ENCODE results near the gene ERVH48-1. TPM values are rescaled to one million over a fixed set of nuclear protein-coding genes. Genes with fewer than 3 reads are reported as not detected.

The ERVH48-1 gene
- total and polyA plus RNA-seq, 2 donors (not counting 3 experiments of a cell fraction or from before 2014, with no cell fraction given), result not detected

- POLR2A ChIA-PET, result no interaction called here
These were observed 39.8 kb upstream of the ERVH48-1 start for GRCh38 chr21:42965211-42965560.

GRCh38 chr21:42964546-42965210 lies 39.2 kb upstream of the ERVH48-1 start:
- ChIA-PET CTCF (no interaction called here), POLR2A (no interaction called here)
- no peaks in the 10 kb centered on the region for H3K4me1 ChIP-seq (ENCODE audit: control insufficient read depth, extremely low read depth, insufficient read depth, low read length)
- H4K20me1 ChIP-seq (replicated peaks; ENCODE audit: control insufficient read depth, extremely low read depth, insufficient read depth, low read length), result no peaks in the 10 kb centered on the region
- FAIRE-seq (no peak), DNase-seq (ENCODE audit: low read depth, low spot score) (no peak)
- BruUV-seq (replicated peaks), result no TSS peak
- no peak overlapping the region for H3K9ac ChIP-seq (replicated peaks; ENCODE audit: extremely low read depth, insufficient read depth, low read length)
- intact Hi-C loops (cut with micrococcal nuclease) (no loop called here), dilution Hi-C loops (cut with MboI; ENCODE audit: extremely low pct_ligation_motif_present, low sequenced_read_pairs) (no loop called here)
- no peaks in the 10 kb centered on the region for H3K27me3 ChIP-seq (ENCODE audit: control insufficient read depth in 2 of 2, insufficient read depth in 2 of 2, low read length in 2 of 2)
- no peak overlapping the region for H2AFZ ChIP-seq (ENCODE audit: low read depth, low read length)
- H3K79me2 ChIP-seq (ENCODE audit: control insufficient read depth, insufficient read depth, low read length), result no peaks in the 10 kb centered on the region
- H3K36me3 ChIP-seq (ENCODE audit: control insufficient read depth in 2 of 2, extremely low read depth in 1 of 2, insufficient read depth in 2 of 2, low read length in 2 of 2), result no peaks in the 10 kb centered on the region
- no peaks in the 10 kb centered on the region for H3K9me3 ChIP-seq (replicated peaks; ENCODE audit: control insufficient read depth, insufficient read depth, low read length)
- no peak overlapping the region for H3K27ac ChIP-seq (ENCODE audit: insufficient read depth, low read depth, low read length)
- H3K4me2 ChIP-seq (ENCODE audit: insufficient read depth, low read length), result no peak overlapping the region
- no peak for TF ChIP-seq POLR2AphosphoS5 (IDR thresholded peaks at IDR 0.05; ENCODE audit: insufficient read depth, low read depth, low read length)
- TF ChIP-seq POLR2A (IDR thresholded peaks at IDR 0.05; ENCODE audit: low read depth, low read length), result no peak
- no peak for TF ChIP-seq MAX (IDR thresholded peaks at IDR 0.05; ENCODE audit: insufficient read depth, insufficient read length)
- no peak for TF ChIP-seq CTCF (IDR thresholded peaks at IDR 0.05; ENCODE audit: extremely low read depth in 1 of 2, insufficient read depth in 1 of 2, low read depth in 1 of 2, low read length in 2 of 2)
- TF ChIP-seq EZH2 (IDR thresholded peaks at IDR 0.05; ENCODE audit: borderline replicate concordance, low read depth, low read length, severe bottlenecking), result no peak
- no peak for TF ChIP-seq GATA2 (IDR thresholded peaks at IDR 0.05; ENCODE audit: insufficient read depth, insufficient read length, low read depth, low read length)
- no peak for TF ChIP-seq MYC (IDR thresholded peaks at IDR 0.05; ENCODE audit: low read depth, low read length)
- no peak for TF ChIP-seq JUN (IDR thresholded peaks at IDR 0.05; ENCODE audit: borderline replicate concordance, insufficient read depth, insufficient read length, low read depth)
- no peak for TF ChIP-seq FOS (IDR thresholded peaks at IDR 0.05; ENCODE audit: borderline replicate concordance, insufficient read depth, low read length)
- no peak overlapping the region for H3K4me3 ChIP-seq (replicated peaks in 1 of 3; ENCODE audit: insufficient read depth in 1 of 3, low read depth in 1 of 3, low read length in 3 of 3)
- H3K9me1 ChIP-seq (replicated peaks; ENCODE audit: control insufficient read depth, extremely low read depth, insufficient read depth, low read length), result no peaks in the 10 kb centered on the region

More at GRCh38 chr21:42965211-42965560, 39.8 kb upstream of the ERVH48-1 start:
- Histone ChIP-seq H3K79me2 (ENCODE audit: control insufficient read depth, insufficient read depth, low read length) (no peaks in the 10 kb centered on the region), H2AFZ (ENCODE audit: low read depth, low read length) (no peak overlapping the region), H3K4me1 (ENCODE audit: control insufficient read depth, extremely low read depth, insufficient read depth, low read length) (no peaks in the 10 kb centered on the region), H3K27ac (ENCODE audit: insufficient read depth, low read depth, low read length) (no peak overlapping the region), H3K27me3 (ENCODE audit: control insufficient read depth in 2 of 2, insufficient read depth in 2 of 2, low read length in 2 of 2) (no peaks in the 10 kb centered on the region), H3K9ac (replicated peaks; ENCODE audit: extremely low read depth, insufficient read depth, low read length) (no peak overlapping the region), H3K9me3 (replicated peaks; ENCODE audit: control insufficient read depth, insufficient read depth, low read length) (no peaks in the 10 kb centered on the region), H3K4me3 (replicated peaks in 1 of 3; ENCODE audit: insufficient read depth in 1 of 3, low read depth in 1 of 3, low read length in 3 of 3) (no peak overlapping the region), H3K9me1 (replicated peaks; ENCODE audit: control insufficient read depth, extremely low read depth, insufficient read depth, low read length) (no peaks in the 10 kb centered on the region), H3K36me3 (ENCODE audit: control insufficient read depth in 2 of 2, extremely low read depth in 1 of 2, insufficient read depth in 2 of 2, low read length in 2 of 2) (no peaks in the 10 kb centered on the region), H4K20me1 (replicated peaks; ENCODE audit: control insufficient read depth, extremely low read depth, insufficient read depth, low read length) (no peaks in the 10 kb centered on the region), H3K4me2 (ENCODE audit: insufficient read depth, low read length) (no peak overlapping the region)
- TF ChIP-seq EZH2 (IDR thresholded peaks at IDR 0.05; ENCODE audit: borderline replicate concordance, low read depth, low read length, severe bottlenecking), result no peak
- no TSS peak for BruUV-seq (replicated peaks)
- CTCF ChIA-PET, result no interaction called here
- DNase-seq (ENCODE audit: low read depth, low spot score) (no peak), FAIRE-seq (peak; percentile 35)
- dilution Hi-C loops (cut with MboI; ENCODE audit: extremely low pct_ligation_motif_present, low sequenced_read_pairs), result no loop called here
- intact Hi-C loops (cut with micrococcal nuclease), result no loop called here
